ENCODE data around the gene ATP6V0A4.

Gene ATP6V0A4

DNA sequence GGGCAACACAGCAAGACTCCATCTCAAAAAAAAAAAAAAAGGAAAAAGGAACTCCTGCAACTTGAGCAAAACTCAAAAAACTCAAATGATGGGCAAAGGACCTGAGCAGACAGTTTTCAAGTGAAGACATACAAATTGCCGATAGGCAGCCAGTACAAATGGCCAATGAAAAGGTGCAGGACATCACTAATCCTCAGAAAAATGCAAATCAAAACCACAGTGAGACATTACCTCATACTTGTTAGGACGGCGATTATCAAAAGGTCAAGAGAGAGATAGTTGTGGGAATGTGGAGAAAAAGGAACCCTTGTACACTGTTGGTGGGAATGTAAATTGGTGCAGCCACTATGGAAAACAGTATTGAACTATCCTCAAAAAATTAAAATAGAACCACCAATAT lies 113.7 kb downstream of the ATP6V0A4 start:
- Histone ChIP-seq H3K27me3 (ENCODE audit: insufficient read depth, low read length) (no peaks in the 10 kb centered on the region), H3K4me1 (ENCODE audit: insufficient read depth, low read length, severe bottlenecking) (no peaks in the 10 kb centered on the region), H3K4me2 (ENCODE audit: low read length) (no peak overlapping the region), H3K9me3 (ENCODE audit: low read length) (no peaks in the 10 kb centered on the region), H3F3A (ENCODE audit: insufficient read depth, low read length) (no peaks in the 10 kb centered on the region), H3K27ac (ENCODE audit: low read depth, low read length, poor library complexity, severe bottlenecking) (no peak overlapping the region), H2AFZ (ENCODE audit: low read length) (no peak overlapping the region), H3K9me2 (ENCODE audit: low read depth, low read length) (no peaks in the 10 kb centered on the region), H3K36me3 (ENCODE audit: insufficient read depth, low read length) (no peaks in the 10 kb centered on the region), H3K9ac (ENCODE audit: low read length) (no peak overlapping the region), H4K20me1 (ENCODE audit: insufficient read depth, low read length) (no peaks in the 10 kb centered on the region), H3K79me2 (ENCODE audit: insufficient read depth, low read length) (no peaks in the 10 kb centered on the region), H3K4me3 (ENCODE audit: low read depth, low read length, poor library complexity, severe bottlenecking) (no peak overlapping the region)
- TF ChIP-seq EZH2 (IDR thresholded peaks at IDR 0.05; ENCODE audit: borderline replicate concordance, low read length) = no peak
- TF ChIP-seq, protein P1, sequence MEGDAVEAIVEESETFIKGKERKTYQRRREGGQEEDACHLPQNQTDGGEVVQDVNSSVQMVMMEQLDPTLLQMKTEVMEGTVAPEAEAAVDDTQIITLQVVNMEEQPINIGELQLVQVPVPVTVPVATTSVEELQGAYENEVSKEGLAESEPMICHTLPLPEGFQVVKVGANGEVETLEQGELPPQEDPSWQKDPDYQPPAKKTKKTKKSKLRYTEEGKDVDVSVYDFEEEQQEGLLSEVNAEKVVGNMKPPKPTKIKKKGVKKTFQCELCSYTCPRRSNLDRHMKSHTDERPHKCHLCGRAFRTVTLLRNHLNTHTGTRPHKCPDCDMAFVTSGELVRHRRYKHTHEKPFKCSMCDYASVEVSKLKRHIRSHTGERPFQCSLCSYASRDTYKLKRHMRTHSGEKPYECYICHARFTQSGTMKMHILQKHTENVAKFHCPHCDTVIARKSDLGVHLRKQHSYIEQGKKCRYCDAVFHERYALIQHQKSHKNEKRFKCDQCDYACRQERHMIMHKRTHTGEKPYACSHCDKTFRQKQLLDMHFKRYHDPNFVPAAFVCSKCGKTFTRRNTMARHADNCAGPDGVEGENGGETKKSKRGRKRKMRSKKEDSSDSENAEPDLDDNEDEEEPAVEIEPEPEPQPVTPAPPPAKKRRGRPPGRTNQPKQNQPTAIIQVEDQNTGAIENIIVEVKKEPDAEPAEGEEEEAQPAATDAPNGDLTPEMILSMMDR (IDR thresholded peaks at IDR 0.05; ENCODE audit: low read length) = no peak

DNA sequence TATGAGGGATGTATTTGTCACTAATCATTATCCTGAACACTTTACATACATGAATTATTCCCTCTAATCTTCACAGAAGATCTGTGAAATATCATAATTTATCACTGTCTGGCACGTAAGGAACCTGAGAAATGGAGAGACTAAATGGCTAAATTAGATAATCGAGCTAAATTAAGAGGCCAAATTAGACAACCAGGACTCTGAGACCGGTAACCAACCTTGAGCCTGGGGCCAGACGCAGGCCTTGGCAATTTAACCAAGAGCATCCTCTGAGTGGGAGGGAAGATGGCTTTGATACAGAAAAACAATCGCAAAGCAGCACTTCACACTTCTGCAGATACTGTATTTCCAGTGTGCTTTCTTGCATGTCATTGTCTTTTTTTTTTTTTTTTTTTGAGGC lies 118.2 kb downstream of the ATP6V0A4 start:
- H3K79me2 ChIP-seq (ENCODE audit: insufficient read depth, low read length) = no peaks in the 10 kb centered on the region
- H3K9me3 ChIP-seq (ENCODE audit: low read length) = no peaks in the 10 kb centered on the region
- no peaks in the 10 kb centered on the region for H3K9me2 ChIP-seq (ENCODE audit: low read depth, low read length)
- H3K4me1 ChIP-seq (ENCODE audit: insufficient read depth, low read length, severe bottlenecking) = no peaks in the 10 kb centered on the region
- H3K4me3 ChIP-seq (ENCODE audit: low read depth, low read length, poor library complexity, severe bottlenecking) = no peak overlapping the region
- no peaks in the 10 kb centered on the region for H3F3A ChIP-seq (ENCODE audit: insufficient read depth, low read length)
- H2AFZ ChIP-seq (ENCODE audit: low read length) = no peak overlapping the region
- no peak overlapping the region for H3K27ac ChIP-seq (ENCODE audit: low read depth, low read length, poor library complexity, severe bottlenecking)
- H4K20me1 ChIP-seq (ENCODE audit: insufficient read depth, low read length) = no peaks in the 10 kb centered on the region
- H3K36me3 ChIP-seq (ENCODE audit: insufficient read depth, low read length) = no peaks in the 10 kb centered on the region
- TF ChIP-seq, protein P1 (IDR thresholded peaks at IDR 0.05; ENCODE audit: low read length) = no peak
- TF ChIP-seq EZH2 (IDR thresholded peaks at IDR 0.05; ENCODE audit: borderline replicate concordance, low read length) = no peak
- H3K9ac ChIP-seq (ENCODE audit: low read length) = no peak overlapping the region
- peaks cover 4% of the 10 kb centered on the region; the same call in 1 of the 2 replicates for H3K27me3 ChIP-seq (ENCODE audit: insufficient read depth, low read length)
- no peak overlapping the region for H3K4me2 ChIP-seq (ENCODE audit: low read length)

DNA sequence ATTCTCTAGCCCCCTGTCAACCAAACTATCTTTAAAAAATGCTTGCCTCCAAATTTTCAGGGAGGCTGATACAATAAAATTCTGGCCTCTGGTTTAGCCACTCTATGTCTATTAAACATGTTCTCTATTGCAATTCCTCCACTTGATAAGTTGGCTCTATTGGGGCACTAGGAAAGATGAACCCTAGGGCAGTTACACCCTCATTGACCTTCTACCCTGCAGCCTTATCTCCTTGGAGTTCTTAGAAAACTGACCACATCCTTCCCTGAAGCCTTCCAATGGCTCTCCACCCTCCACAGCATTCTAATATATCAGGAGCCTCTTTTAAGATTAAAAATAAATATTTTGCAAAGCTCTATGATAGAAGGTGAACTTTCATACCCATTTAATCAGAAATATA lies 127.4 kb downstream of the ATP6V0A4 start:
- no peak overlapping the region for H2AFZ ChIP-seq (ENCODE audit: low read length)
- H3K4me1 ChIP-seq (ENCODE audit: insufficient read depth, low read length, severe bottlenecking) = no peaks in the 10 kb centered on the region
- TF ChIP-seq, protein P1 (IDR thresholded peaks at IDR 0.05; ENCODE audit: low read length) = no peak
- TF ChIP-seq EZH2 (IDR thresholded peaks at IDR 0.05; ENCODE audit: borderline replicate concordance, low read length) = no peak
- H3K9me3 ChIP-seq (ENCODE audit: low read length) = no peaks in the 10 kb centered on the region
- no peak overlapping the region for H3K9ac ChIP-seq (ENCODE audit: low read length)
- H3K4me3 ChIP-seq (ENCODE audit: low read depth, low read length, poor library complexity, severe bottlenecking) = no peak overlapping the region
- H3F3A ChIP-seq (ENCODE audit: insufficient read depth, low read length) = no peaks in the 10 kb centered on the region
- H3K36me3 ChIP-seq (ENCODE audit: insufficient read depth, low read length) = no peaks in the 10 kb centered on the region
- no peak overlapping the region for H3K4me2 ChIP-seq (ENCODE audit: low read length)
- H3K79me2 ChIP-seq (ENCODE audit: insufficient read depth, low read length) = no peaks in the 10 kb centered on the region
- no peak overlapping the region for H3K27ac ChIP-seq (ENCODE audit: low read depth, low read length, poor library complexity, severe bottlenecking)
- H3K9me2 ChIP-seq (ENCODE audit: low read depth, low read length) = no peaks in the 10 kb centered on the region
- no peaks in the 10 kb centered on the region for H3K27me3 ChIP-seq (ENCODE audit: insufficient read depth, low read length)
- H4K20me1 ChIP-seq (ENCODE audit: insufficient read depth, low read length) = no peaks in the 10 kb centered on the region
